Placental pericyte (primary cell): ENCODE measurements around the gene KCTD14. TPM values are rescaled to one million over a fixed set of nuclear protein-coding genes. Genes with fewer than 3 reads are reported as not detected.

Source experiments
- total RNA-seq: library from RNA; depleted of rRNA; stranded (reverse); fragments of >200 nt; gene quantifications from 2 replicates; pipeline ENCODE4 v1.2.3, GENCODE V29; 2012

The KCTD14 gene, protein sequence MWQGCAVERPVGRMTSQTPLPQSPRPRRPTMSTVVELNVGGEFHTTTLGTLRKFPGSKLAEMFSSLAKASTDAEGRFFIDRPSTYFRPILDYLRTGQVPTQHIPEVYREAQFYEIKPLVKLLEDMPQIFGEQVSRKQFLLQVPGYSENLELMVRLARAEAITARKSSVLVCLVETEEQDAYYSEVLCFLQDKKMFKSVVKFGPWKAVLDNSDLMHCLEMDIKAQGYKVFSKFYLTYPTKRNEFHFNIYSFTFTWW
- total RNA-seq: 0.44 and 1.7 TPM in 2 replicates

DNA sequence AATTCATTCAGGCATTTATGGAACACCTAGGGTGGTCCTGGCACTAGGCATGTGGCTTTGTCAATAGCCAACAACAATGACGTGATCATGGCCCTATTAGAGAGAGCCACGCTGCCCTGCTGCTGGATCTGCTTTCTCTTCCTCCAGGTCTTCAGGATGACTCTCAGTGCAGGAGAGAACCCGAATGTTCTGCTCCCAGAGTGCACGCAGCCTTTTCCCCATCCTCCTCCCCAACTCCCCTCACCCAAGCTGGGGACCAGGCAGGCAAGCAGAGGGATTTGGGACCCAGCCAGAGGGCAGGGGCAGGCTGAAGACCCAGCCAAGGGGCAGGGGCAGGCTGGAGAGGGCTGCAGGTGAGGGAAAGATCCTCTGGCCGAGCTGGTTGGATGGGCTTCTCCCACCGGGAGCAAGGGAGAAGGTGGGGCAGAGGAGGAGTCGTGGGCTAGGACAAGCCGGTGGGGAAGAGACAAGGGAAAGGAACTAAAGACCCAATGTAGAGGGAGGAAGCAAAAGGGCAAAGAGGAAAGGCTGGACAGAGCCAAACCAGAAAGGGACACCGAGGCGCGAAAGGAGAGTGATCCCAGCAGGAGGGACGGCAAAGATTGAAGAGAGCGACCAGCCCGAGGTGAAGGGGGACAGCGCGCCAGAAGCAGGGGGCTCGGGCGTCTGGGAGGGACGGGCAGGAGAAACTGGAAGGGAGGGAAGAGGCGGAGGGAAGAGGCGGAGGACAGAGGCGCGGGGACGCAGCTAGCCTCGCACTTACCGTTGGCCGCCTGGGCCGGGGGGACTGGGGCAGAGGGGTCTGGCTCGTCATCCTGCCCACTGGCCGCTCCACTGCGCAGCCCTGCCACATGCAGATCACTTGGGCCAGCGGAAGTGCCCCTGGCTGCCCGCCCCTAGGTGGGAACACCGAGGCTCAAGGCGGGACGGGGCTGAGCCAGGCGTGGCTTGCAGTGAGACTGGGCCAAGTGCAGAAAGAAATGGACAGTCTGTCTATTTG lies at the start of gene KCTD14:
Gene KCTD14 (minus strand): TSS at position 880 of the 1,000 bp plus-strand sequence. CDS start 27 bp downstream, at position 853.

GRCh38 chr11:78063440-78064181 lies 40.5 kb upstream of the KCTD14 start, which contains the start of gene THRSP:
THRSP (plus strand) TSS chr11:78063861; CDS start chr11:78063882, 21 bp downstream.

DNA sequence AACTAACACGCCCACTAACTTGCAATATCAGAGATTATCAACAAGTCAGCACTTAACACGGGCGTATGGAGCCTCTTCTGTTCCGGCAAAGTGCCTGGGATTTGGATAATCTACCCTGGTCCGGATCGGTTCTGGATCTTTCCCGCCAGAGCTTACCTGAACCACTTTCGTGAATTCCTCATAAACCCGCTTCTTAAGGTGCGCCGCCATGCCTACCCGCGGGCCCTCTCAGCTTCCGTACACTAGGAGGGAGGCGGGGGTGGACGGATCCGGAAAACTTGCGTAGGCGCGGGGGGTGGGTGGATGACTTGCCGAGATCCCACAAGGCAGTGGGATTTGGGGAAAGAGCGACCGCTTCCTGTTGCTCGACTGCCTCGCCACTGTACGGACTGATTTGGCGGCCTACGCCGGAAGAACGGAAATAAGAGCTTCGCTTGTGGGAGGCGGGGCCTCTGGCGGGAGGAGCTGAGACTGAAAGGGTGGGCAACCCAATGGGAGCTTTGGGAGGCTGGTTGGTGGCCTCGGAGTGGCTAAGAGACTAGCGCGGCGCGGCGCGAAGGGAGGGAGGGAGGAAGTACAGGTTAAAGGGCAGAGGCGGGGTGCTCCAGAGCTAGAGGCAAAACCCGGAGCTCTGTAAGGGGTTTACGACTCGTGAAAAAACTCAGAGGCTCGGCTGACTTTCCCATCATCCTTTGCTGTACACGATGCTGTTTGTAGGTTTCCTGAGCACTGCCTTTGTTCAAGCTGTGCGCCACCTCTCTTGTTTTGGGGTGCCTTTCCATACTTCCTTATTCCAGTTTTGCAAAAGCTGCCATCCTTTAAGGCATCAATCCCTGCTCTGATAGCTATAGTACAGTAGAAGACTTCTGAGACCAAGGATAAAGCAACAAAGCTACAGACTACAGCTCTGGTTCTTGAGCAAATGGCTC lies 28.4 kb downstream of the KCTD14 start, which contains the start of gene INTS4:
Gene INTS4 (minus strand): TSS at position 235 of the 929 bp plus-strand sequence. CDS start 25 bp downstream, at position 210.

Other genes starting within 250 kb of the KCTD14 start
- 27.9 and 43.5 TPM in 2 replicates for gene RSF1, start 202.6 kb downstream of the KCTD14 start, total RNA-seq
- gene AAMDC, start 202.1 kb downstream of the KCTD14 start, total RNA-seq: 10.9 and 14.0 TPM in 2 replicates
- 42.5 and 50.7 TPM in 2 replicates for gene INTS4, start 28.6 kb downstream of the KCTD14 start, total RNA-seq
- not detected in 2 replicates for gene THRSP, start 40.6 kb upstream of the KCTD14 start, total RNA-seq
- 67.4 and 133 TPM in 2 replicates for gene NDUFC2, start 56.6 kb upstream of the KCTD14 start, total RNA-seq
- gene ALG8, start 116.3 kb upstream of the KCTD14 start, total RNA-seq: 32.6 and 66.6 TPM in 2 replicates
- gene KCTD21, start 165.3 kb upstream of the KCTD14 start, total RNA-seq: 11.0 and 13.8 TPM in 2 replicates
- 10.1 and 11.3 TPM in 2 replicates for gene USP35, start 165.6 kb upstream of the KCTD14 start, total RNA-seq